Measurements from ENCODE around the gene PLEK. TPM values are rescaled to one million over a fixed set of nuclear protein-coding genes. Genes with fewer than 3 reads are reported as not detected.
"Not testable (repeated sequence)": the region's sequence is repeated elsewhere in the genome, so short reads cannot be mapped to it uniquely, and the experiment has no call there.

The PLEK gene
- total RNA-seq, 4 donors from 2014 or later: 1.3 to 3.0 (median 2.2) TPM

DNA sequence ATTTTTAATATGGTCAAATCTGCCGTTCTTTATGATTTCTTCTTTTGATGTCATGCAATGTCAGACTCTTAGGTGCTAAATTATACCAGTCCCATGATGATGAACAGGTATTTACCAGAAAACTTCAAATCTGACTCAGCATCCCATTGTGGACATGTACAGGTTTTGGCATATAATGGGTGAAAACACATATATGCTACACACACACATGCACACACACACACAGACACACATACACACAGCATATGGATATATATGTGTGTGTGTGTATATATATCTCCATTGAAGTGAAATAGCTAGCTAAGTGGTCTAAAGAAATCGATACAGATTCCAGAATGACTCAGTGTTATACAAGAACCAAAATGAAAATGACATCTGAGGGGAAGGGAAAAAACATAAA, 7.4 kb downstream of the PLEK start:
- intact Hi-C loops (cut with DNase I; ENCODE audit: low total_unique reads): no loop called here

DNA sequence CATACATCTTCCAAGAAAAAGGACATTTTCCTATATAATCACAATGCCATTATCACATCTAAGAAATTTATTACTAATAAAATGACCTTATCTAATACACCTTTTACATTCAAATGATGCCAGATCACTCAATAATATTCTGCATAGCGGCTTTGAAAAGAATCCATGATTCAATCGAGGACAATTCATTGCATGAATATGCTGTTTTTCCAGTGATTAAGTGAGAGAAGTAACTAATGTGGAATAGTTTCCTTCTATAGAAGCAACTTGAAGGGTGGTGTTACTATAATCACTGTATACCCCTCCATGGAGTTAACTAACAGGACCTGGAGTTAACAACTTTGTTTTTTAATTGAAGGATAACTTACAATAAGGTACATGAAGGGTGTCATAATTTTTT, 9.1 kb downstream of the PLEK start:
- no peak overlapping the region for H3K4me3 ChIP-seq (ENCODE audit: low read depth, poor library complexity, severe bottlenecking)
- WGBS, 2 donors: 90 to 94% methylated on average over 2 of the region's 2 CpGs
- no peak for DNase-seq (ENCODE audit: low spot score in 2 of 2)
- TF ChIP-seq POLR2A (IDR thresholded peaks at IDR 0.05) (no peak), CTCF (IDR thresholded peaks at IDR 0.05) (no peak)
- intact Hi-C loops (cut with DNase I; ENCODE audit: low total_unique reads): no loop called here

More for the DNA sequence above, 7.4 kb downstream of the PLEK start:
- no peak for DNase-seq (ENCODE audit: low spot score in 2 of 2)
- no peak overlapping the region for H3K4me3 ChIP-seq (ENCODE audit: low read depth, poor library complexity, severe bottlenecking)
- TF ChIP-seq CTCF (IDR thresholded peaks at IDR 0.05) (no peak), POLR2A (IDR thresholded peaks at IDR 0.05) (no peak)
- 79 to 92% methylated on average over 2 of the region's 2 CpGs for WGBS, 2 donors

DNA sequence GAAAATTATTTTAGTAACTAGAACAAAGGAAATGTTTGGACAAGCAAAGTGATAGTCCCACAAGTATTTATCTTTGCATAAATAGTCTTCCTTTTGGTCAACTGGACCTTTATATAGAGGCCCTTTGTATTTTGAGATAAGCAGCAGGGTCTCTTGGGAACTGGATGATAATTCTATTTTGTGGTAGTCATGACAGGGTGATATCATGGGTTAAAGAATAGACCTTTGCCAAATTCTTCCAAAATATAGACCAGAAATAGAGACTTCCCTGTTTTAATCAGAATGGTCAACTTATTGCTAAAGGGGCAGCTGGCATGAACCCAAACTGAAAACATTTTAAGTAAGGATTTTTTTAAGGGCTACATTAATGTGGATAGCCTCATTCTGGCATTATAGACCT, 10.5 kb downstream of the PLEK start:
- TF ChIP-seq POLR2A (IDR thresholded peaks at IDR 0.05) (no peak), CTCF (IDR thresholded peaks at IDR 0.05) (no peak)
- intact Hi-C loops (cut with DNase I; ENCODE audit: low total_unique reads): no loop called here
- H3K4me3 ChIP-seq (ENCODE audit: low read depth, poor library complexity, severe bottlenecking): no peak overlapping the region

DNA sequence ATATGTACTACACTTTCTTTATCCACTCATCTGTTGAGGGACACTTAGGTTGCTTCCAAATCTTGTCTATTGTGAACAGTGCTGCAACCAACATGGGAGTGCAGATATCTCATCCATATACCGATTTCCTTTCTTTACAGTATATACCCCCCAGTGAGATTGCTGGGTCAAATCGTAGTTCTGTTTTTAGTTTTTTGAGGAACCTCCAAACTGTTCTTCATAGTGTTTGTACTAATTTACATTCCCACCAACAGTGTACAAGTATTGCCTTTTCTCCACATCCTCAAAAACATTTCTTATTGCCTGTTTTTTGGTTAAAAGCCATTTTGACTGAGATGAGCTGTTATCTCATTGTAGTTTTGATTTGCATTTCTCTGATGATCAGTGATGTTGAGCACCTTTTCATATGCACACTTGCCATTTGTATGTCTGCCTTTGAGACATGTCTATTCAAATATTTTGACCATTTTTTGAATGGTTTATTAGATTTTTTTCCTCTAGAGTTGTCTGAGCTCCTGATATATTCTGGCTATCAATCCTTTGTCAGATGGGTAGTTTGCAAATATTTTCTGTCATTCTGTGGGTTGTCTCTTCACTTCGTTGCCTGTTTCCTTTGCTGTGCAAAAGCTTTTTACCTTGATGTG, 12.2 kb downstream of the PLEK start:
- no peak overlapping the region for H3K4me3 ChIP-seq (ENCODE audit: low read depth, poor library complexity, severe bottlenecking)
- TF ChIP-seq CTCF (IDR thresholded peaks at IDR 0.05) (no peak), POLR2A (IDR thresholded peaks at IDR 0.05) (no peak)
- no peak for DNase-seq (ENCODE audit: low spot score in 2 of 2)
- 71 to 80% methylated on average over 3 of the region's 3 CpGs for WGBS, 2 donors
- intact Hi-C loops (cut with DNase I; ENCODE audit: low total_unique reads): no loop called here

More for the DNA sequence above, 10.5 kb downstream of the PLEK start:
- DNase-seq (ENCODE audit: low spot score in 2 of 2): no peak

- H3K4me3 ChIP-seq (ENCODE audit: low read depth, poor library complexity, severe bottlenecking); intact Hi-C loops (cut with DNase I; ENCODE audit: low total_unique reads); DNase-seq (ENCODE audit: low spot score in 2 of 2): not testable (repeated sequence)
- WGBS, 2 donors: 76 to 90% methylated on average over 6 of the region's 6 CpGs
These were observed 13.7 kb downstream of the PLEK start for GRCh38 chr2:68378779-68379178.

DNA sequence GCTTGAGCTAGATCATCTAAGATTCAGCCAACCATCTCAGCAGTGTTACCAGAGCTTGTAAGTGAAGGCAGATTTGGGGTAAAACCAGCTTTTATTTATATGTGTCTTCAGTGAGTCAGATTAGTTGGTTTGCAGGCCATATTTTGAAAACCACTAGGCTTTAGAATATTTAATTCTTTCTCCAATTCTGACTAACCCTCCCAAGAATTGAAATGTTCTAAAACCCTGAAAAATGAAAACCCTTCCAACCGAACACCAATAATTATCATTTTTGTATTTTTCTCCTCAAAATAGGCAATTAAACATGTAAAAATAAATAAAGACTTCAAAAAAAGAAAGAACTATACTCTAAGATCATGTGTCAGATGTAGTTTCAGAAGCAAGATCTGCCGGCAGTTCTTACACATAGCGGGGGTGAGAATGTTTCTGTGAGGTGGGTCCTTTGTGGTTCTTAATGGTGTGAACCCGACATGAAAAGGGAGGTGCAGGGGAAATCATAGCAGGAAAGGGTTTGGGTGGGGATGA, 14.2 kb downstream of the PLEK start:
- DNase-seq (ENCODE audit: low spot score in 2 of 2): no peak
- H3K4me3 ChIP-seq (ENCODE audit: low read depth, poor library complexity, severe bottlenecking): no peak overlapping the region
- no peak for TF ChIP-seq POLR2A (IDR thresholded peaks at IDR 0.05)
- no peak for TF ChIP-seq CTCF (IDR thresholded peaks at IDR 0.05)
- 85% methylated on average over 4 of the region's 4 CpGs for WGBS, 2 donors
- intact Hi-C loops (cut with DNase I; ENCODE audit: low total_unique reads): no loop called here
